Bladder microvascular endothelial cell (primary cell): ENCODE results near the gene LMBR1L. TPM values are rescaled to one million over a fixed set of nuclear protein-coding genes. Genes with fewer than 3 reads are reported as not detected.

Experiments
- total RNA-seq: library from RNA; depleted of rRNA; stranded (reverse); fragments of >200 nt; gene quantifications from 2 replicates; pipeline ENCODE4 v1.2.3, GENCODE V29; 2014

Gene LMBR1L
- total RNA-seq, result 85.2 and 85.6 TPM in 2 replicates

GRCh38 chr12:49110464-49111155 lies at the start of gene LMBR1L:
TSS of gene LMBR1L (minus strand) at chr12:49110847. CDS start at chr12:49110555, 292 bp downstream.

GRCh38 chr12:49131051-49131893 lies 20.6 kb upstream of the LMBR1L start, which contains the start of gene TUBA1B:
TSS of gene TUBA1B (minus strand) at chr12:49131395. CDS start at chr12:49131300, 95 bp downstream.

GRCh38 chr12:49094160-49094974 lies 16.3 kb downstream of the LMBR1L start, which contains the start of gene DHH:
TSS of gene DHH (minus strand) at chr12:49094801. CDS start at chr12:49094512, 289 bp downstream.

GRCh38 chr12:49069507-49070346 lies 40.9 kb downstream of the LMBR1L start, which contains the start of gene RHEBL1:
TSS of gene RHEBL1 (minus strand) at chr12:49069979. CDS start at chr12:49069785, 194 bp downstream.

GRCh38 chr12:49060237-49061156 lies 50.1 kb downstream of the LMBR1L start, which contains the start of gene KMT2D:
TSS of gene KMT2D (minus strand) at chr12:49060794. CDS start at chr12:49055324, 5,470 bp downstream.

Other genes with a start within 250 kb of the LMBR1L start
- gene RND1, start 245.0 kb downstream of the LMBR1L start, total RNA-seq, result 5.5 and 12.0 TPM in 2 replicates
- gene FKBP11, start 185.4 kb downstream of the LMBR1L start, total RNA-seq, result 7.9 and 11.6 TPM in 2 replicates
- gene ARF3, start 153.4 kb downstream of the LMBR1L start, total RNA-seq, result 26.6 and 52.1 TPM in 2 replicates
- 0.32 TPM in 1 of 2 replicates, not detected in the other for gene WNT10B, start 139.1 kb downstream of the LMBR1L start, total RNA-seq
- gene WNT1, start 132.5 kb downstream of the LMBR1L start, total RNA-seq, result not detected in 2 replicates
- under 0.01 and 0.13 TPM in 2 replicates for gene DDN, start 111.5 kb downstream of the LMBR1L start, total RNA-seq
- gene PRKAG1, start 92.1 kb downstream of the LMBR1L start, total RNA-seq, result 34.6 and 38.8 TPM in 2 replicates
- gene KMT2D, start 50.1 kb downstream of the LMBR1L start, total RNA-seq, result 33.4 and 120 TPM in 2 replicates
- gene RHEBL1, start 40.9 kb downstream of the LMBR1L start, total RNA-seq, result 1.4 and 2.6 TPM in 2 replicates
- 0.65 and 1.1 TPM in 2 replicates for gene DHH, start 16.0 kb downstream of the LMBR1L start, total RNA-seq
- 1,335 and 1,512 TPM in 2 replicates for gene TUBA1B, start 20.5 kb upstream of the LMBR1L start, total RNA-seq
- gene TUBA1A, start 78.2 kb upstream of the LMBR1L start, total RNA-seq, result 608 and 1,094 TPM in 2 replicates
- gene TUBA1C, start 154.2 kb upstream of the LMBR1L start, total RNA-seq, result 160 and 163 TPM in 2 replicates
- gene PRPH, start 184.3 kb upstream of the LMBR1L start, total RNA-seq, result not detected in 2 replicates
- 5.3 and 12.5 TPM in 2 replicates for gene TROAP, start 212.4 kb upstream of the LMBR1L start, total RNA-seq
- under 0.01 TPM in 1 of 2 replicates, not detected in the other for gene C1QL4, start 226.3 kb upstream of the LMBR1L start, total RNA-seq
- gene DNAJC22, start 236.0 kb upstream of the LMBR1L start, total RNA-seq, result 0.16 and 0.94 TPM in 2 replicates